Loucy (cell line): ENCODE results near the gene MAML3.

Source experiments
- H2AFZ ChIP-seq: fragments of 200-600 bp; sonication (generic); 2 replicates; pipeline ENCODE4 v1.6.0; 2016; ENCODE audit warnings: antibody characterized with exemption, mild to moderate bottlenecking, low read length, moderate library complexity
- H3F3A ChIP-seq: fragments of 200-600 bp; 2 replicates; pipeline ENCODE4 v1.6.0; 2016; ENCODE audit warnings: antibody characterized with exemption, low read depth, mild to moderate bottlenecking
- H3K27me3 ChIP-seq: fragments of 200-600 bp; sonication (generic); 2 replicates; pipeline ENCODE4 v1.6.1; 2014; ENCODE audit warnings: low read length, mild to moderate bottlenecking; ENCODE audit not compliant: insufficient read depth, poor library complexity, severe bottlenecking
- H3K36me3 ChIP-seq: fragments of 200-600 bp; sonication (generic); 2 replicates; pipeline ENCODE4 v1.6.1; 2016; ENCODE audit warnings: low read length; ENCODE audit not compliant: insufficient read depth
- H3K4me1 ChIP-seq: fragments of 200-600 bp; sonication (generic); 2 replicates; pipeline ENCODE4 v1.5.1; 2014; ENCODE audit warnings: low read length, mild to moderate bottlenecking; ENCODE audit not compliant: insufficient read depth, poor library complexity, severe bottlenecking
- H3K4me2 ChIP-seq: fragments of 200-600 bp; sonication (generic); 2 replicates; pipeline ENCODE4 v1.6.0; 2014; ENCODE audit warnings: antibody characterized with exemption, low read length, low read depth, mild to moderate bottlenecking; ENCODE audit not compliant: poor library complexity, severe bottlenecking
- H3K4me3 ChIP-seq: fragments of 200-600 bp; sonication (generic); 2 replicates; pipeline ENCODE4 v1.5.1; 2014; ENCODE audit warnings: low read length, mild to moderate bottlenecking, mixed read lengths; ENCODE audit not compliant: poor library complexity, severe bottlenecking
- H3K79me2 ChIP-seq: fragments of 200-600 bp; sonication (generic); 2 replicates; pipeline ENCODE4 v1.6.1; 2014; ENCODE audit warnings: low read length; ENCODE audit not compliant: insufficient read depth
- H3K9ac ChIP-seq: fragments of 200-600 bp; sonication (generic); 2 replicates; pipeline ENCODE4 v1.6.0; 2014; ENCODE audit warnings: mild to moderate bottlenecking, low read depth, low read length, moderate library complexity; ENCODE audit not compliant: poor library complexity, severe bottlenecking
- H3K9me2 ChIP-seq: fragments of 200-600 bp; sonication (generic); replicated peaks from 2 replicates; pipeline ENCODE4 v1.6.1; 2016; ENCODE audit warnings: low read depth, low read length, mixed read lengths
- H3K9me3 ChIP-seq: fragments of 200-600 bp; sonication (generic); 2 replicates; pipeline ENCODE4 v1.6.1; 2014; ENCODE audit warnings: mild to moderate bottlenecking, antibody characterized with exemption, low read length, low read depth; ENCODE audit not compliant: insufficient read depth
- H4K20me1 ChIP-seq: fragments of 200-600 bp; sonication (generic); 2 replicates; pipeline ENCODE4 v1.6.0; 2014; ENCODE audit warnings: antibody characterized with exemption, low read length, mild to moderate bottlenecking; ENCODE audit not compliant: insufficient read depth, poor library complexity, severe bottlenecking
- EZH2phosphoT487 ChIP-seq: fragments of 200-600 bp; IDR thresholded peaks from 2 replicates; pipeline ENCODE4 v1.6.1; 2018; ENCODE audit warnings: antibody characterized with exemption, mild to moderate bottlenecking, moderate library complexity, borderline replicate concordance
- TF ChIP-seq, protein P1 (sequence below): fragments of 200-600 bp; sonication (generic); conservative IDR thresholded peaks from 2 replicates; pipeline ENCODE4 v1.5.1; 2014; ENCODE audit warnings: mild to moderate bottlenecking, antibody characterized with exemption, low read length

MAML3 gene

DNA sequence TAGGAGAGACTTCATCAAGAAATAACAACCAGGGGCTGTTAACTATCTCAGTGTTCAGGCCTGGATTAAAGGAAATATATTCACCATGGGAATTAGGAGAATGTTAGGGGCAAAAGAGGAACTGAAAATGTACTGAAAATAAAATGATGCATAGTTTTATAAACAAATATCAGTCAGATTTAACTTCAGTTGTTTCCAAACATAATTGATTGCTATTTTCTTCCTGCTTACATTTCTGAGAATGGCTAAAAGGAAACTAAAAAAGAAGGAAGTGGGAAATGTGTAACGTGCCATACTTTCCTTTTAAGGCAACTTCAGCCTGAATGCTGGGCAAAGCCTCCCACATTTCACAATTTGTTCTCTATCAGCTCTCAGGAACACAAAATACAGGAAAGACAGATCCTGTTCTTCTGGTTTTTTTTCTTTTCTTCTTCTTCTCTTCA is 178.1 kb downstream of the MAML3 start:
- 0 out of 2 replicates have a peak, but pooled peaks cover 4% of the 10 kb centered on the region for H3K79me2 ChIP-seq
- H3F3A ChIP-seq: no peaks in the 10 kb centered on the region
- H2AFZ ChIP-seq: no peak overlapping the region
- H3K9ac ChIP-seq: no peak overlapping the region
- peaks cover 10% of the 10 kb centered on the region; the same call in 1 of the 2 replicates for H3K36me3 ChIP-seq
- H3K4me2 ChIP-seq: peak overlapping the region; percentile 1
- no peak for TF ChIP-seq EZH2phosphoT487
- TF ChIP-seq, protein P1, sequence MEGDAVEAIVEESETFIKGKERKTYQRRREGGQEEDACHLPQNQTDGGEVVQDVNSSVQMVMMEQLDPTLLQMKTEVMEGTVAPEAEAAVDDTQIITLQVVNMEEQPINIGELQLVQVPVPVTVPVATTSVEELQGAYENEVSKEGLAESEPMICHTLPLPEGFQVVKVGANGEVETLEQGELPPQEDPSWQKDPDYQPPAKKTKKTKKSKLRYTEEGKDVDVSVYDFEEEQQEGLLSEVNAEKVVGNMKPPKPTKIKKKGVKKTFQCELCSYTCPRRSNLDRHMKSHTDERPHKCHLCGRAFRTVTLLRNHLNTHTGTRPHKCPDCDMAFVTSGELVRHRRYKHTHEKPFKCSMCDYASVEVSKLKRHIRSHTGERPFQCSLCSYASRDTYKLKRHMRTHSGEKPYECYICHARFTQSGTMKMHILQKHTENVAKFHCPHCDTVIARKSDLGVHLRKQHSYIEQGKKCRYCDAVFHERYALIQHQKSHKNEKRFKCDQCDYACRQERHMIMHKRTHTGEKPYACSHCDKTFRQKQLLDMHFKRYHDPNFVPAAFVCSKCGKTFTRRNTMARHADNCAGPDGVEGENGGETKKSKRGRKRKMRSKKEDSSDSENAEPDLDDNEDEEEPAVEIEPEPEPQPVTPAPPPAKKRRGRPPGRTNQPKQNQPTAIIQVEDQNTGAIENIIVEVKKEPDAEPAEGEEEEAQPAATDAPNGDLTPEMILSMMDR: no peak
- no peaks in the 10 kb centered on the region for H4K20me1 ChIP-seq
- H3K4me3 ChIP-seq: no peak overlapping the region
- H3K9me2 ChIP-seq: no peaks in the 10 kb centered on the region
- H3K4me1 ChIP-seq: peaks cover 25% of the 10 kb centered on the region
- H3K27me3 ChIP-seq: no peaks in the 10 kb centered on the region
- H3K9me3 ChIP-seq: no peaks in the 10 kb centered on the region

DNA sequence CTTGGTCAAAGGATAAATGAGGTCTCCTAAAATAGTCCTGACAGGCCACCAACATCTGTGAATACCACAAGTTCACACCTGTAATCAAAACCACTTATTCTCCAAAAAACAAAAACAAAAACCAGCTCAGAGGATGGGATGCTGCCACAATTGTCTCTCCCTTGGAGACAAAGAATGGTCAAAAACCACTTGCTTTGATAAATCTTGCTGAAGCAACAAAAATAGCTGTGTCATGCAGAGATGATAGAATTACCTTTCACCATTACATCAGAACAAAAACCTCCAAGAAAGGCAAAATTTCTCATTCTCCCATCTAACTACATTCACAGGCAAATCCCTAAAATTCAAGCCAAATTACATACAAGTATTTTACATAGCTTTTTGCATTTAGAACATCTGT is 180.4 kb downstream of the MAML3 start:
- H3K9ac ChIP-seq: no peak overlapping the region
- no peaks in the 10 kb centered on the region for H3K9me3 ChIP-seq
- H3K79me2 ChIP-seq: peaks cover 4% of the 10 kb centered on the region; the same call in 1 of the 2 replicates
- no peak overlapping the region for H2AFZ ChIP-seq
- H3K4me3 ChIP-seq: no peak overlapping the region
- no peaks in the 10 kb centered on the region for H4K20me1 ChIP-seq
- H3F3A ChIP-seq: no peaks in the 10 kb centered on the region
- H3K36me3 ChIP-seq: no peaks in the 10 kb centered on the region
- no peak for TF ChIP-seq EZH2phosphoT487
- TF ChIP-seq, protein P1: no peak
- H3K4me2 ChIP-seq: no peak overlapping the region
- peaks cover 21% of the 10 kb centered on the region for H3K4me1 ChIP-seq
- no peaks in the 10 kb centered on the region for H3K9me2 ChIP-seq
- H3K27me3 ChIP-seq: no peaks in the 10 kb centered on the region

DNA sequence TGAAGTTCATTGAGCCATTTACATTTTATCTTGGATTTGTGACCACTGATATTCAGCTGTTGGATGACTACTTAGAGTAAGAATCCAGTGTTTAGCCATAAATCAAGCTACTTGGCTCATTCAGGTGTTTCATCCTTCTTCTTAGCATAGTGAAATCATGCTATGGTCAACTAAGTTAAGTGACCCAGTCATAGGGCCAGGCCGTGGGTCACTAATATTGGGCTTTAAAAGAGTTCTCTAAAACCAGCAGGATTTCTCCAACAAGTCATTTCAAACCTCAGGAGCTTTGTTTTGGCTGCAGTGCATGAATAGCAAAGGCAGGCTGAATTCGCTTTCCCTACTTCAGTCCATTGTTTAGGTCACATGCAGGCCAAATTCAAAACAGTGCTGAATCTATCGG is 181.0 kb downstream of the MAML3 start:
- no peak overlapping the region for H3K4me3 ChIP-seq
- no peak overlapping the region for H3K9ac ChIP-seq
- no peak overlapping the region for H2AFZ ChIP-seq
- peaks cover 15% of the 10 kb centered on the region for H3K4me1 ChIP-seq
- no peaks in the 10 kb centered on the region for H3K9me2 ChIP-seq
- no peaks in the 10 kb centered on the region for H3K36me3 ChIP-seq
- H3K27me3 ChIP-seq: no peaks in the 10 kb centered on the region
- TF ChIP-seq, protein P1: no peak
- TF ChIP-seq EZH2phosphoT487: no peak
- no peaks in the 10 kb centered on the region for H3K9me3 ChIP-seq
- peaks cover 9% of the 10 kb centered on the region; the same call in 1 of the 2 replicates for H3K79me2 ChIP-seq
- no peaks in the 10 kb centered on the region for H4K20me1 ChIP-seq
- no peak overlapping the region for H3K4me2 ChIP-seq
- no peaks in the 10 kb centered on the region for H3F3A ChIP-seq
